Epithelial cell of prostate (primary cell): Measurements from ENCODE around the gene GASK1B.

Source experiments
- DNase-seq: peaks from one replicate; pipeline ENCODE4 v3.0.0-alpha.2; 2011; ENCODE audit warnings: low read depth, low spot score
- H3K27ac ChIP-seq: fragments of 450-650 bp; 2 replicates; pipeline ENCODE4 v1.5.1; 2017; ENCODE audit warnings: mild to moderate bottlenecking

The GASK1B gene

DNA sequence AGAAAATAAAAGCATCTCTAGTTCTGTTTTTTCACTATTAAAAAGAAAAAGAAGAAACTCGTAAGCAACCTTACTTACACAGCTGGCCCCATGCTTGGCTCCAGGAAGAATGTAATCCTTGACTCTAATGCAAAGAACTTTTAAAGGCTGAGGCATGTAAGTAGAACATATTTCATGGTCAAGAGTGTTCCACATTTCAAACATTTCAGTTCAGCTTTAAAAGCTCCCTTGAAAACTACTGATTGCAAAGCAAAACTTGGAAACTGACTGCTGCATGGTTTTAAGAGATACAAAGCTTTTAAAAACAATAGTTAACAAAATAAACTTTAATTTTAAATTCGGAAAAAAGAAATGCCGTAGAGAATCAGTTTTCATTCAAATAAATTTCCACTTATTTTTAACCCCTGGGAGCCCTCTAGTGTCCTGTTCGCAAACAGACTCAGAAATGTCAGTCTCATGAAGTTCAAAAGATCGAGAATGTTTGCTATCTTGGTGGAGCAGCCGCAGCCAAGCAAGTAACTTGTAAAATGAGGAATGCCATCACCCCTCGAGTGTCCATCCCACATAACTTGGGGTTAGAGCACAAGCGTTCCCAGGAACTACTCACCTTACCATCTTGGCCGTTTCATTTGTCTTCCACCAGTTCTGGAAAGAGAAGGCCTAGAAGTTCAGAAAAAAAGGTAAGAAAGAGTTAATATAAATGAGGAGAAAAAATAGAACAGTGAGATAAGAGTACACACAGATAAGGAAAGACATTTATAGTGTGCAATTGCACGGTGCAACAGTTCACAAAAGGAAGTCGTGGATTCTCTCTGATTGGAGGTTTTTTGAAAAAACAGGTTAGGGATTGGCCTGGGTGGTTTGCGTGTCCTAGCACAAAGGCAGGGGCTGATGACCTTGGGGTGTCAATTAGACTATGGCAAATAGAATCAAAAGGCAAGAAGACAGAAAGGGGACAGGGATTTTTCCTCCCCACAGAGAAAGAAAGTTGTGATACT, at the start of gene GASK1B:
Gene GASK1B, minus strand, starts transcription at position 765 of the 998 bp plus-strand sequence. CDS start 1,650 bp downstream, outside the sequence.
- H3K27ac ChIP-seq = peak within 1 kb of the TSS; percentile 57

DNA sequence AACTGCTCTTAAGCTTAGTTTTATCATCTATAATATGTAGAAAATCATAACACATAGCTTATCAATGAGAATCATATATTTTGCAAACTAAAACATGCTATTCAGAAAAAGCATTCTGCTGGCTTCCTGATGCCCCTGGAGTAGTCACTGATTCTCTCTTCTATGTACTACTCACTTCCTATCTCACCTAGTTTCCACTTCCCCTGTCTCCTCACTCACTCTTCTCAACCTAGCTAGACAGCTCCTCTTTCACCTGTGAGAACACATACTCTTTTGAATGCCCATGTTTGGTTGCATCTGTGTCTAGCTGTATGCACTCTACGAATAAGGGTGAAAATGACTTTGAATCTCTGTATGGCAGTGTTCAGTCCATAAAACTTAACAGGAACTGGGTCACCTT, 46.8 kb upstream of the GASK1B start:
- DNase-seq = no peak
- no peak overlapping the region for H3K27ac ChIP-seq

More for the DNA sequence above, at the start of gene GASK1B:
- no peak for DNase-seq

DNA sequence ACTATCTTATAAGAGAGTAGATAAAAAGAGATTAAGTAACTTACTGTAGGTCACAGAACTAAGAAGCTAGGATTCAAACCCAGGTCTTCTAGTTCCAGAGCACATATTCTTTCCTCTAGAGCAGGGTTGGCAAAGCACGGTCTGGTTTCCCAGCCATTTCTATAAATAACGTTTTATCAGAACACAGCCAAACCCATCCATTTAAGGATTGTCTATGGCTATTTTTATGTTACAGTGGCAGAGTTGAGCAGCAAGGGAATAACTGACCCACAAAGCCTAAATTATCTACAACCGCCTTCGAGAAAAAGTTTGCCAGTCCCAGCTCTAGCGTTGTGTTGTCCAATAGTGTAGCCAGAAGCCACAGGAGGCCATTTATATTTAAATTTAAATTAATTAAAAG, 44.9 kb upstream of the GASK1B start:
- DNase-seq = no peak
- no peak overlapping the region for H3K27ac ChIP-seq

DNA sequence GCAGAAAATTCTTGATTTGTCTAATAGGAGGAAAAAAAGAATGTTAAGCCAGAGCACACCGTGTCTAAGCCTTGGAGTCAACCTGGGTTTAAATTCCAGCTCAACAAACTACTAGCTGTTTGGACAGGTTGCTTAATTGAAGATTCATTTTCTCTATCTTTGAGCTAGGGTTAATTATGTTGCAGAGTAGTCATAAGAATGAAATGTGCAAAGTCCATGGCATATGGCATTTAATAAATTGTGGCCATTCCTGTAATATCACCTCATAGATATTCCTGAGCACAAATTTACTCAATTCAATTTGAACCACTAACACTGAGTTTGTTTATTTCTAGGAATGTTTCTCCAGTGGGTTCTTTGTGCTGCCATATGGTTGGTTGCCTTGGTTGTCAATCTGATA, 42.0 kb upstream of the GASK1B start:
- H3K27ac ChIP-seq = no peak overlapping the region
- no peak for DNase-seq

DNA sequence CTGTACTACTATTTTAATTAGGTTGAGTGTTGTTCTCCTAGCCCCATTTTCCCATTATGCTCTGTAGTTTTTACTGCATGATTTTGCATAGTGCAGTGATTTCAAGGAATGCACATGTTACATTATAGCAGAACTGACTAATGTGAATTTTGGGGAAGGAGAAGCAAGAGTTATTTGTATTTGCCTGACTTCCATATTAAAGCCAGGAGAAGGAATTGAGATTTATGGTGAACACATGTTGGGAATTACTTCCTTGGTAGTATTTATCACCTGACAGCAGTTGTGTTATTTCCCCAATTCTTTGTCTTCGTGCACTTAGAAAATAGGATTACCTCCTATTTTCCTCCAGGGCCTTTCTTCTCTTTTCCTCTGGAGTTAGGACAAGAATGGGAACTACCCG, 40.6 kb upstream of the GASK1B start:
- DNase-seq = no peak
- H3K27ac ChIP-seq = no peak overlapping the region

DNA sequence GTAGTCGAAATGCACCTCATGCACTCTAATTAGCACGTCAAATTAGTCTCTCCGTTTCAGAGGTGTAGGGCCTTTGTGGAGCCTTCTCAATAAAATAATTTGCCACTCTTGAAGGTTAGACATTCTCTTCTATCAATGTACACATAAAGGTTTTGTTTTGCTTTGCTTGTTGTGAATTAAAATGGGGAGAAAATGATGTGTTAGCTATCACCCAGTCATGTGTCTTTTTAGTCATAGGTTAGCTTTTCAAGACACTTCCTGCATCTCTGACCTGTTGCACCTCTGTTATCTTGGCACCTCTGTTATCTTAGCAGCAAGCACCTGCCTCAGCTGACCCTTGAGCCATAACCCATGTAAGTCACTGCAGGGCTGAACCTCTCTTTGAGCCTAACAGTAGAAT, 38.4 kb upstream of the GASK1B start:
- no peak for DNase-seq
- H3K27ac ChIP-seq = peak overlapping the region; percentile 67

DNA sequence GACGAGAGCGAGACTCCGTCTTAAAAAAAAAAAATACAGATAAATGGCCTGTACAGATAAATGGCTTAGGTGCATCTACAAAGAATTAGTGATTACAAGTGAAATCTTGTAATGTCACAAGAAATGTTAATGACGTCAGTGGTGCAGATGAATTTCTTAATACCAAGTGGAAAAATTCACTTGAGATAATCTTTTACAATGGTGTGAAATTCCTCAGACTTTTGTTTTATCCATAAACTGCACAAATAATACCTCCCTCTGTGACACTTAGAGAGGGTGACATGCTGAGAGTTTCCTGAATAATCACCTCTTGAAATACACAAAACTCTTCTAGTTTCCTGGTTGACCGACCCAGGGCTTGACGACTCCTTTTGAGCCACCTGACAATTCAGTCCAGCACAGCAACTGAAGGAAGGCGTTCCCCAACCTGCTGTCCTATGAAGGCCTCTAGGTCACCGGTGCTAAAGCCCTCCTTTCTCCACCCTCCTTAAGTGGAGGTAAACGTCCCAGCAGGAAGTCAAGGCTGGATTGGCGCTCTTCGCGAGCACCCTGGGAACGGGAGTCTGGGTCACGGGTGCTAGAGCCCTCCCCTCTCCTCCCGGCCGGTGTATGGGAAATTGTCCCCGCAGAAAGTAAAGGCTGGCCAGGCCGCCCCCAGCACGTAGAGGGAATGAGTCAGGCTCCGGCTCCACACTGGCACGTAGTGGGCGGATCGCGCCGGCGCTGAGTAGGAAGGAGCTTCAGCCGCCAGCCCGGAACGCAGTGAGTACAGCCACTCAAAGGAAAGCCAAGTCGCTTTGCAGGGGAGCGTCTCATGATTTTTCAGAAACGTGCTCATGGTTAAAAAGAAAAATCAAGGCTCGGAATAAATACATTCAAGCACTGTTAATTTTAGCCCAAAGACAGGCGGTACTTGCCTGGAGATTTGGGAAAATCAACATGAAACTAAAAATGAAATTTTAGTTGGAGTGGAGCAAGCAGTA, 37.3 kb upstream of the GASK1B start, which contains the start of gene TMEM144:
Gene TMEM144, plus strand, starts transcription at position 662 of the 983 bp plus-strand sequence. CDS start 2,182 bp downstream, outside the sequence.
- peak within 1 kb of the TSS; percentile 67 for H3K27ac ChIP-seq
- DNase-seq = peak; percentile 49

DNA sequence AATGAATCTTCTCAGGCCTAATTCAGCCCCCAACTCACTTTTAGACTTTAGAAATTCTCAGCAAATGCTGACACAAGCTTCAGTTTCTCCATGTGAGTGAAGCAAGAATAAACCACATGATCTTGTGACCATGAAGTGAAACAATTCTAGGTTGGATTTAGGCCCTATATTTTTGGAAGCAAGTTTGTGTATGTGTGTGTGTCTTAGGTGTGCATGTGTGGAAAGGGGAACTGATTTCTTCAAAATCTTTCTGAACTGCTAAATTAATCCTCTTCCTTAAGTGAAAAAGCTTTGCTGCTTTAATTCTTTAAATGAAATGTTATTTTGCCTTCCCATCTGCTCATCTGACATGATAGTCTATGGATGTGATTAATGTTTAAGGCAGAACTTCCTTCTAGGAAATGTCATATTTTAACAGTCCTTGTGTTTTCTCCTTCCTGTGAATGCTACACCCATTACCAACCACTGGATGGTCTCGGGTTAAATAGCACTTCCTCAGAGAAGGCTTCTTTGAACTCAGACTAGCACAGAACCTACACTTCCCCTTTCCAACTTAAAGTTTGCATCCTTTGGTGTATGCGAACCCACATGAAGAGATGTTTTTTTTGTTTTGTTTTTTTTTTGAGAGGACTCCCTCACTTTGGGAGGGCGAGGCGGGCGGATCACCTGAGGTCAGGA, 36.3 kb upstream of the GASK1B start:
- no peak for DNase-seq
- H3K27ac ChIP-seq = peak overlapping the region; percentile 67

DNA sequence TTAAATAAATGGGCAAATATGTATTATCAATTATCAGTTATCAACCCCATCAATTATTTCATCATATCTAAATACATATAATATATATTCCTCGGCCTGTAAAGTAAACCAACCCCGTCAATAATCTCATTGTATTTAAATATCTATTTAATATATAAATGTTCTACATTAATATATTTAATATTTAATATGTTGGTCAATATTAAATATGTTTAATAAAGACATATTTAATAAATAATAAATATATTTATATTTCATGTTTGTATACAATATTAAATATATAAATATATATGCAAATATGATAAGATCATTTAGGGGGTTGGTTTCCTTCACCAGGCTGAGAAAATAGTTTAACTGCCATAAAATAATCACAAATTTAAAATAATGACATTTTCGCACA, 31.1 kb upstream of the GASK1B start:
- DNase-seq = no peak
- H3K27ac ChIP-seq = no peak overlapping the region

DNA sequence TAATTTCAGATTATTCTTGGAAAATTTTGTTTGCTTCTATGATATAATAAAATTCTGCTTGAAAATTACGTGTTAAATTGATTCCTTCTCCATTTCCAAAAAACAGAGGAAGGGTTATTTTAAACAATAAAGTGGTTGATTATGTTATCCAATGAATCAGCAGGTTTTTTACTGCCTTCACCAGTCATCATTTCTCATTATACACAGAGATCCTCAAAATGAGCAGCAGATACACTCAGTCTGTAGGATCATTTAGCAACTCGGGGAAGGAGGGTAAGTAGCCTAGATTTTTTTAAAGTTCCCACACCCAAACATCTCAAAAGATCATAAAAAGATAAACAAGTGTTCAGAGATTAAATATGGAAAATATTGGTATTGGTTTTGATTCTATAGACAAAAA, 30.6 kb upstream of the GASK1B start:
- no peak overlapping the region for H3K27ac ChIP-seq
- DNase-seq = no peak

DNA sequence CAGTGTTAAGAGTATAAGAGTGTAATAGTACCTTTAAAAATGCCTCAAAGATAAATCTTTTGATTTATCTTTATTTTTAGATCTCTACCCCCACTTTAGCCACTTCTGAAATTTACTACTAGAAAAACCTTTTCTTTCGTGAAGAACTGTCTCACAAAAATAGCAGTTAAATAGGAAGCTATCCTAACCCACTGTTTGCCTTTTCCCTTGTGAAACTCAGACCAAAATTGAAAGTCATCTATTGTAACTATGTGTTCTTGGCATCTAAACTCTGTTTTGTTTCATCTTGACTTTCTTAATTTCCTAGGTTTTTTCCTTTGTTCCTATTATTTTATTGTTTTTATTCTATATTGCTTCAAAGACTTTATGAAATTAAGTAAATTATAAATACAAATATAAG, 29.7 kb upstream of the GASK1B start:
- no peak overlapping the region for H3K27ac ChIP-seq
- no peak for DNase-seq

DNA sequence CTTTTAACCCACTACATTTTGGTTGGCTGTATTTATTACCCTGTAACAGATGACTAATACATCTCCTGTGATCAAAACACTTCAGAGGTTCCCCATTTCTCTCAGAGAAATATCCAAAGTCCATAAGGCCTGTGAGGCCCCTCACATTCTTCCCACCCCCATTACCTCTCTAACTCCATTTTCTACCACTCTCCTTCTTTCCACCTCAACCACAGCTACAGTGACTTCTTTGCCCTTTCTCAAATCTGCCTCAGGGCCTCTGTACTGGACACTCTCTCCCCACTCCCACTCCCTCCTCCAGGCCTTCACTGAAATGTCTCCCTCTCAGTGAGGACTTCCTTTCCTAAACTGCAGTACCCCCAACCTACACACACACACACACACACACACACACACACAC, 29.1 kb upstream of the GASK1B start:
- DNase-seq = no peak
- no peak overlapping the region for H3K27ac ChIP-seq

DNA sequence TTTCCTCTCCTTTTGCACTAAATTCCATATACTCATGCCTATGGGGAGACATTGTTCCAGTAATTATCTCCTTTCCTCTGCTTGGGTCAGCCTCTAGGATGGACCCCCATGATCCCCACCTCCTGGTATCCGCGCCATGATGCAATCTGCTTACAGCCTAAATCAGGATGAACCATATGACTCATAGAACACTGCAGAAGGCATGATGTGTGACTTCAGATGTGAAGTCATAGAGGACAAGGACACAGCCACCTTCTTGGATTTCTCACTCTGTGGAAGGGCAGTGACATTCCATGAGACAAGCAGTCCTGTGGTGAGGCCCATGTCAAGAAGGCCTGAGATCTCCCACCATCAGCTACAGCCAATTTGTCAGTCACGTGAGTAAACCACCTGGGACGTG, 28.5 kb upstream of the GASK1B start:
- no peak for DNase-seq
- no peak overlapping the region for H3K27ac ChIP-seq

DNA sequence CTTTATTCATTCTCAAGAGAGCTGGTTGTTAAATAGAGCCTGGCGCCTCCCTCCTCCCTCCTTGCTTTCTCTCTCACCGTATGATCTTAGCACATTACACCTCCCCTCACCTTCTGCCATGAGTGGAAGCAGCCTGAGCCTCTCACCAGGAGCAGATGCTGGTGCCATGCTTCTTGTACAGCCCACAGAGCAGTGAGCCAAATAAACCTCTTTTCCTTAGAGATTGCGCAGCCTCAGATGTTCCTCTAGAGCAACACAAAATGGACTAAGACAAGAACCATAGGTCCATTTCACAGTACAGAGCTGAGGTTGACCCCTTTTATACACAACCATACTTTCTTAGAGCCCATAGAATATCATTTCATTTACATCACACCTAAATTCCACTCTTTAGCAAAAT, 27.4 kb upstream of the GASK1B start:
- no peak overlapping the region for H3K27ac ChIP-seq
- DNase-seq = no peak

DNA sequence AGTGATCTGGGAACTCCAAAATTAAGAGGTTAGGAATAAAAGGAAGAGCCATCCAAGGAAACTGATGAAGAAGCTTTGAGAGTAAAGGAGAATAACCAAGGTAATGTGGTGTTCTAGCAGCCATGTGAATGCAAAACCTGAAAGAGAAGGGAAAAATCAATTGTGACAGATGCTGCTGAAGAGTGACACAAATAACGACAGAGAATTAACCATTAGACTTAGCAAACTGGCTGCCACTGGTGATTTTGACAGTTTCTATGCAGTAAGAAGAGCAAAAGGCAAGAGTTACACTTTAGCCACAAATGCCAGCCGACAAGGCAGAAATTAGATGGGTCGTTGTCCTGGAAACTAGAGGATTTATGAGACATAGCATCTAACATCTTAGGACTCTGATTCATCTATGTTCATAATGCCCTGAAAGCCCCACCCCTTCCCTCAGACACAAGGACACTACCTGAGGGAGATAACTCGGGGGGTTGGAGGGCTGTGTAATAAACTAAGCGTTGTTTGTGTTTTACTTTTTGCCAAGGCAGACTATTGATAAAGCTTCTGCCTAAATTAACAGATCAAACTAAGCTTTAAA, 24.5 kb upstream of the GASK1B start:
- no peak overlapping the region for H3K27ac ChIP-seq
- DNase-seq = no peak

DNA sequence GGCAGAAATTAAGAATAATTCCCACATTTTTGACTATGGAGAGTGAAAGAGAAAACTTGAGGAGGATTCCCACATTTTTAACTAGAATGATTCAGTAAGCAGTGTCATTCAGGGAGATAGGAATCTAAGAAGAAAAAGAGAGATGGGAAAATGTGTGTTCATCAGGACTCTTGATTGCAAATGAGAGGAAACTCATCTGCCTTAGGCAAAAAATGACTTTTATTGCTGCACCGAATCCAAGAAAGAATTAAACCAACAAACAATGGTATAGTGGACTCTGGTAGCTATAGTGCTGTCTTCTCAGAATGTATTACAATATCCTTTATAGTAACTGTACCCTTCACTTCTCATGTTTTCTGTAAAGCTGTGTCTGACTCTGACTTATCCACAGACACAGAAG, 22.5 kb upstream of the GASK1B start:
- H3K27ac ChIP-seq = no peak overlapping the region
- no peak for DNase-seq

DNA sequence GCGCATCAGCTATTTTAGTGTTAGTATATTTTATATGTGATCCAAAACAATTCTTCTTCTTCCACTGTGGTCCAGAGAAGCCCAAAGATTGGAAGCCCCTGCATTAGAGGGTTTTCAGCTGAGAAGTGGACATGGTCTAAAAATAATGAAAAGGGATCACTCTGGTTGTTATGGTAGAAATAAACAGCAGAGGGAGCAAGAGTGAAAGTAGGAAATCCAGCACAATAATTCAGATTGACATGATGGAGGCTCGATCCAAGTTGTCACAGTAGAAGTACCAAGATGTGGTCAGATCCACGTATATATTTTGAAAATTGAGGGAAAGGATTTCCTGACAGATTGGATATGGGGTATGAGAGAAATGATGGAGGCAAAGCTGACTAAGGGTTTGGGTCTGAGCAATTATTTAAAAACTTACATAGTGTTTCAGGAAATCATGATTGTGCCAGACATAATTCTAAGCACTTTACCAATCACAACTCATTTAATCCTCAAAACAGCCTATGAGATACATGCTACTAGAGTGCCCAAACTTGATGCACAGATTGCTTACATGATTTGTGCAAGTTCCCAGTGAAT, 20.4 kb upstream of the GASK1B start:
- H3K27ac ChIP-seq = no peak overlapping the region
- DNase-seq = no peak

DNA sequence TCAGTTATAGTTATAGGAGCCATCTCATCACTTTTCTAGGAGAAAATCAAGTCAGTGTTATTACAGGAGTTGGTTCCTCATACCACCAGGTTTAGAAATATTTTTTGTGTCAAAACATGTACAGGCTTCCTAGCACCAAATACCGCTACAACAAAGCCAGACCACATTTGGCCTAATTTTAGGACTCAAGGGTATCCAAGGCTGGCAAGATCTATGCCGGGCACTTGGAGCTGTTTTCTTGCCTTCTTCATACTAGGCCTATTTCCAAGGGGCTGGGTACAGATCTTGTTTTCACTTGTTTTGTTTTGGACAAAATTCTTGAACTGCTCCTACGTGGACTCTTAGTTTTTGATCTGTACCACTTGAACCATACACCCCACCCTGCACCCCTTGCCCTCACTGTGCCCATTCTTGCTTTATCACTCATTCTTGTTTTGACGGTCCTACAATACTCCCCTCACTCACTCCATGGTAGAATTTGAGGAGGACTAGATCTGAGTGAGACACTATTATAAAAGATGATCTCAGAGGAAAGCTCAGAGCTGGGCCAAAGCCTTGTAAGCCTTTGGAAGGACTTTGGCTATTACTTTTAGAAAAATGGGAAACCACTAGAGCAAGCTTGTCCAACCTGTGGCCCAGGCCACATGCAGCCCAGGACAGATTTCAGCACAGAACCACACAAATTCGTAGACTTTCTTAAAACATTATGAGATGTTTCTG, 19.8 kb upstream of the GASK1B start:
- no peak overlapping the region for H3K27ac ChIP-seq

DNA sequence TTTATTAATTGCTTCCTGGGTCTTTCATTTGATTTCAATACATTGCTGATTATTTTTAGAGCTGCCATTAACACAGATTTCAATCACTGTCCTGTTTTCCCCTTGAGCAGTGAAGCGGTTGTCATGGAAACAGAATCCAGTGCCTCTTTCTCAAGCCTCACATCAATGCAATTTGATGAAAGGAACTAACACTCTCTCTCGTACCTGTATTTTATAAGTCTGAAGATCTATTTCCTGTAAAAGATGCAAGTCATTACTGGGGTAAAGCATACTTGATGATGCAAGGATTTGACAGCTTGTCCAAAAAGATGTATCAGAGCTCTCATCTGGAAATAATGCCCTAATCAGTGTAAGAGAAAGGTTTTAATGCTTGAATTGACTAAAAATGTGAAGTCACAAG, 17.9 kb upstream of the GASK1B start:
- no peak for DNase-seq
- H3K27ac ChIP-seq = no peak overlapping the region

More for the DNA sequence above, 19.8 kb upstream of the GASK1B start:
- no peak for DNase-seq
